ENCODE data around the gene WWOX. TPM values are rescaled to one million over a fixed set of nuclear protein-coding genes. Genes with fewer than 3 reads are reported as not detected.

The WWOX gene
- total RNA-seq, 1 experiment from 2014 or later: 5.3 TPM

GRCh38 chr16:78130083-78130608 is 30.7 kb downstream of the WWOX start:
- no peak for DNase-seq (ENCODE audit: low read depth, low spot score)
- in situ Hi-C loops (cut with HindIII; ENCODE audit: low pct_unique_long_range_greater_than_20kb, low sequenced_read_pairs): no loop called here

- in situ Hi-C loops (cut with HindIII; ENCODE audit: low pct_unique_long_range_greater_than_20kb, low sequenced_read_pairs): no loop called here
- DNase-seq (ENCODE audit: low read depth, low spot score): no peak
These were observed 31.5 kb downstream of the WWOX start for GRCh38 chr16:78130950-78131349.

- DNase-seq (ENCODE audit: low read depth, low spot score): no peak
- in situ Hi-C loops (cut with HindIII; ENCODE audit: low pct_unique_long_range_greater_than_20kb, low sequenced_read_pairs): no loop called here
These were observed 34.5 kb downstream of the WWOX start for GRCh38 chr16:78133919-78134318.

GRCh38 chr16:78134944-78135619 is 35.6 kb downstream of the WWOX start:
- DNase-seq (ENCODE audit: low read depth, low spot score): no peak
- in situ Hi-C loops (cut with HindIII; ENCODE audit: low pct_unique_long_range_greater_than_20kb, low sequenced_read_pairs): no loop called here

- in situ Hi-C loops (cut with HindIII; ENCODE audit: low pct_unique_long_range_greater_than_20kb, low sequenced_read_pairs): no loop called here
- DNase-seq (ENCODE audit: low read depth, low spot score): no peak
These were observed 37.7 kb downstream of the WWOX start for GRCh38 chr16:78137179-78137578.

- no peak for DNase-seq (ENCODE audit: low read depth, low spot score)
- in situ Hi-C loops (cut with HindIII; ENCODE audit: low pct_unique_long_range_greater_than_20kb, low sequenced_read_pairs): no loop called here
These were observed 38.5 kb downstream of the WWOX start for GRCh38 chr16:78137782-78138616.

GRCh38 chr16:78140818-78141466 is 41.5 kb downstream of the WWOX start:
- DNase-seq (ENCODE audit: low read depth, low spot score): no peak
- in situ Hi-C loops (cut with HindIII; ENCODE audit: low pct_unique_long_range_greater_than_20kb, low sequenced_read_pairs): no loop called here

GRCh38 chr16:78142788-78143187 is 43.3 kb downstream of the WWOX start:
- in situ Hi-C loops (cut with HindIII; ENCODE audit: low pct_unique_long_range_greater_than_20kb, low sequenced_read_pairs): no loop called here
- no peak for DNase-seq (ENCODE audit: low read depth, low spot score)

GRCh38 chr16:78146807-78147206 is 47.4 kb downstream of the WWOX start:
- in situ Hi-C loops (cut with HindIII; ENCODE audit: low pct_unique_long_range_greater_than_20kb, low sequenced_read_pairs): no loop called here
- no peak for DNase-seq (ENCODE audit: low read depth, low spot score)

GRCh38 chr16:78147911-78148401 is 48.5 kb downstream of the WWOX start:
- in situ Hi-C loops (cut with HindIII; ENCODE audit: low pct_unique_long_range_greater_than_20kb, low sequenced_read_pairs): no loop called here

GRCh38 chr16:78150233-78150632 is 50.8 kb downstream of the WWOX start:
- DNase-seq (ENCODE audit: low read depth, low spot score): no peak
- in situ Hi-C loops (cut with HindIII; ENCODE audit: low pct_unique_long_range_greater_than_20kb, low sequenced_read_pairs): no loop called here

More at GRCh38 chr16:78147911-78148401, 48.5 kb downstream of the WWOX start:
- no peak for DNase-seq (ENCODE audit: low read depth, low spot score)

GRCh38 chr16:78154729-78155461 is 55.4 kb downstream of the WWOX start:
- in situ Hi-C loops (cut with HindIII; ENCODE audit: low pct_unique_long_range_greater_than_20kb, low sequenced_read_pairs): no loop called here
- DNase-seq (ENCODE audit: low read depth, low spot score): no peak

GRCh38 chr16:78155791-78156345 is 56.4 kb downstream of the WWOX start:
- in situ Hi-C loops (cut with HindIII; ENCODE audit: low pct_unique_long_range_greater_than_20kb, low sequenced_read_pairs): no loop called here
- DNase-seq (ENCODE audit: low read depth, low spot score): peak; percentile 42

- no peak for DNase-seq (ENCODE audit: low read depth, low spot score)
- in situ Hi-C loops (cut with HindIII; ENCODE audit: low pct_unique_long_range_greater_than_20kb, low sequenced_read_pairs): no loop called here
These were observed 61.7 kb downstream of the WWOX start for GRCh38 chr16:78161023-78161729.

GRCh38 chr16:78163772-78164670 is 64.6 kb downstream of the WWOX start:
- in situ Hi-C loops (cut with HindIII; ENCODE audit: low pct_unique_long_range_greater_than_20kb, low sequenced_read_pairs): no loop called here
- DNase-seq (ENCODE audit: low read depth, low spot score): no peak

- DNase-seq (ENCODE audit: low read depth, low spot score): no peak
- in situ Hi-C loops (cut with HindIII; ENCODE audit: low pct_unique_long_range_greater_than_20kb, low sequenced_read_pairs): no loop called here
These were observed 71.1 kb downstream of the WWOX start for GRCh38 chr16:78170494-78170933.
